H9 (cell line): Measurements from ENCODE around the gene LRRC17. TPM values are rescaled to one million over a fixed set of nuclear protein-coding genes. Genes with fewer than 3 reads are reported as not detected.

Source experiments
- DNase-seq: peaks from one replicate; pipeline ENCODE4 v3.0.0-alpha.2; 2017
- H2AFZ ChIP-seq: one replicate; pipeline ENCODE4 v1.6.1; 2013; ENCODE audit warnings: mild to moderate bottlenecking, low read length, control low read depth, moderate library complexity
- H2AK5ac ChIP-seq: 2 replicates; pipeline ENCODE4 v1.6.1; 2013; ENCODE audit warnings: low read length, control low read depth, mixed read lengths; ENCODE audit not compliant: insufficient read length
- H2BK120ac ChIP-seq: one replicate; pipeline ENCODE4 v1.6.1; 2013; ENCODE audit warnings: low read depth, mild to moderate bottlenecking, low read length, control low read depth, inconsistent platforms; ENCODE audit not compliant: poor library complexity, severe bottlenecking
- H2BK12ac ChIP-seq: 2 replicates; pipeline ENCODE4 v1.6.1; 2013; ENCODE audit warnings: low read length, control low read depth, mixed read lengths, low read depth; ENCODE audit not compliant: insufficient read length
- H2BK15ac ChIP-seq: 2 replicates; pipeline ENCODE4 v1.6.1; 2013; ENCODE audit warnings: low read depth, low read length, control low read depth
- H2BK20ac ChIP-seq: one replicate; pipeline ENCODE4 v1.6.1; 2013; ENCODE audit warnings: low read depth, mild to moderate bottlenecking, low read length, control low read depth, inconsistent platforms; ENCODE audit not compliant: poor library complexity, severe bottlenecking
- H2BK5ac ChIP-seq: 2 replicates; pipeline ENCODE4 v1.6.1; 2013; ENCODE audit warnings: low read length, control low read depth, mixed read lengths; ENCODE audit not compliant: insufficient read length
- H3K14ac ChIP-seq: 2 replicates; pipeline ENCODE4 v1.6.1; 2013; ENCODE audit warnings: low read length, control low read depth; ENCODE audit not compliant: insufficient read depth
- H3K18ac ChIP-seq: 2 replicates; pipeline ENCODE4 v1.6.1; 2013; ENCODE audit warnings: low read depth, mild to moderate bottlenecking, mixed read lengths, low read length, control low read depth; ENCODE audit not compliant: insufficient read length
- H3K23ac ChIP-seq: 2 replicates; pipeline ENCODE4 v1.6.1; 2013; ENCODE audit warnings: low read length, control low read depth, mixed read lengths, low read depth; ENCODE audit not compliant: insufficient read length
- H3K23me2 ChIP-seq: 2 replicates; pipeline ENCODE4 v1.6.1; 2013; ENCODE audit warnings: low read depth, mild to moderate bottlenecking, mixed read lengths, low read length, control low read depth; ENCODE audit not compliant: insufficient read length, poor library complexity, severe bottlenecking
- H3K27ac ChIP-seq: 2 replicates; pipeline ENCODE4 v1.5.1; 2013; ENCODE audit warnings: low read length, control low read depth, mixed read lengths, low read depth; ENCODE audit not compliant: insufficient read length
- H3K27me3 ChIP-seq: 2 replicates; pipeline ENCODE4 v1.6.1; 2013; ENCODE audit warnings: low read length, control low read depth, inconsistent platforms; ENCODE audit not compliant: insufficient read depth
- H3K4ac ChIP-seq: 2 replicates; pipeline ENCODE4 v1.6.1; 2013; ENCODE audit warnings: low read depth, mild to moderate bottlenecking, control low read depth, inconsistent platforms, low read length, moderate library complexity
- H3K4me1 ChIP-seq: 2 replicates; pipeline ENCODE4 v1.6.1; 2013; ENCODE audit warnings: low read length, control low read depth, inconsistent platforms; ENCODE audit not compliant: insufficient read depth
- H3K4me2 ChIP-seq: 2 replicates; pipeline ENCODE4 v1.6.1; 2013; ENCODE audit warnings: low read length, control low read depth, mixed read lengths; ENCODE audit not compliant: insufficient read length, insufficient read depth
- H3K56ac ChIP-seq: 2 replicates; pipeline ENCODE4 v1.6.1; 2013; ENCODE audit warnings: low read depth, mild to moderate bottlenecking, mixed read lengths, low read length, control low read depth; ENCODE audit not compliant: insufficient read length
- H3K79me1 ChIP-seq: 2 replicates; pipeline ENCODE4 v1.6.1; 2013; ENCODE audit warnings: low read depth, mild to moderate bottlenecking, moderate library complexity, low read length, control low read depth, inconsistent platforms; ENCODE audit not compliant: insufficient read depth, poor library complexity, severe bottlenecking
- H3K79me2 ChIP-seq: 2 replicates; pipeline ENCODE4 v1.6.1; 2013; ENCODE audit warnings: low read length, control low read depth, inconsistent platforms; ENCODE audit not compliant: insufficient read depth
- H3K9ac ChIP-seq: 2 replicates; pipeline ENCODE4 v1.6.1; 2013; ENCODE audit warnings: low read length, control low read depth, mixed read lengths; ENCODE audit not compliant: insufficient read length; ENCODE audit errors: extremely low read depth
- H3K9me3 ChIP-seq: one replicate; pipeline ENCODE4 v1.6.1; 2013; ENCODE audit warnings: low read depth, low read length, inconsistent platforms; ENCODE audit not compliant: control insufficient read depth
- H3T11ph ChIP-seq: one replicate; pipeline ENCODE4 v1.6.1; 2013; ENCODE audit warnings: mild to moderate bottlenecking, low read length, control low read depth, inconsistent platforms
- H4K20me1 ChIP-seq: one replicate; pipeline ENCODE4 v1.6.1; 2013; ENCODE audit not compliant: control insufficient read depth, insufficient read length, insufficient read depth
- H4K5ac ChIP-seq: 2 replicates; pipeline ENCODE4 v1.6.1; 2013; ENCODE audit warnings: low read depth, mild to moderate bottlenecking, mixed read lengths, low read length, control low read depth; ENCODE audit not compliant: insufficient read length
- H4K8ac ChIP-seq: replicated peaks from 2 replicates; pipeline ENCODE4 v1.6.1; 2013; ENCODE audit warnings: low read length, control low read depth, mixed read lengths, low read depth; ENCODE audit not compliant: insufficient read length
- H4K91ac ChIP-seq: 2 replicates; pipeline ENCODE4 v1.6.1; 2013; ENCODE audit warnings: low read depth, mild to moderate bottlenecking, moderate library complexity, mixed read lengths, low read length, control low read depth; ENCODE audit not compliant: insufficient read length
- H3K27ac Mint-ChIP-seq, 3 experiments: 2 replicates in 2 of 3; 3 replicates in 1 of 3; pipeline ENCODE4 v1.8.0; 2020 to 2021; ENCODE audit warnings: mixed read lengths in 3 of 3, mild to moderate bottlenecking in 1 of 3, moderate library complexity in 1 of 3
- H3K27me3 Mint-ChIP-seq: 2 replicates; pipeline ENCODE4 v1.8.0; 2021; ENCODE audit warnings: low read depth, mild to moderate bottlenecking, moderate library complexity, mixed read lengths
- H3K36me3 Mint-ChIP-seq, 3 experiments: 2 replicates in 2 of 3; 3 replicates in 1 of 3; pipeline ENCODE4 v1.8.0; 2020 to 2021; ENCODE audit warnings: low read depth in 3 of 3, mixed read lengths in 3 of 3; ENCODE audit not compliant: insufficient read depth in 1 of 3
- H3K4me1 Mint-ChIP-seq, 2 experiments: 2 replicates each; pipeline ENCODE4 v1.8.0; 2020; ENCODE audit warnings: mixed read lengths in 2 of 2
- H3K4me3 Mint-ChIP-seq, 2 experiments: 2 replicates in 1 of 2; 3 replicates in 1 of 2; pipeline ENCODE4 v1.8.0; 2020 to 2021; ENCODE audit warnings: mild to moderate bottlenecking in 2 of 2, mixed read lengths in 2 of 2, moderate library complexity in 1 of 2
- H3K9me3 Mint-ChIP-seq, 2 experiments: 2 replicates in 1 of 2; 3 replicates in 1 of 2; pipeline ENCODE4 v1.8.0; 2020; ENCODE audit warnings: mild to moderate bottlenecking in 2 of 2, mixed read lengths in 2 of 2, moderate library complexity in 1 of 2
- CTCF ChIP-seq: fragments of 200-600 bp; sonication (generic); conservative IDR thresholded peaks from 3 replicates; pipeline ENCODE4 v1.8.0; 2021; ENCODE audit warnings: antibody characterized with exemption, mild to moderate bottlenecking
- WGBS: extraction: QIAGEN DNeasy Blood & Tissue Kit; methylation state at CpG from one replicate; pipeline ENCODE4 v1.1.7; 2013; ENCODE audit warnings: missing lambda C conversion rate, low lambda C conversion rate, mixed read lengths; ENCODE audit not compliant: insufficient read length; ENCODE audit errors: extremely low coverage; 5-methylcytosine and 5-hydroxymethylcytosine counted together
- total RNA-seq: library from RNA; stranded (reverse); gene quantifications from 2 replicates; pipeline ENCODE4 v1.2.1, GENCODE V29; 2021

The LRRC17 gene
- total RNA-seq, 1 experiment from 2014 or later: 2.0 TPM

GRCh38 chr7:102992938-102993717 lies 80.3 kb downstream of the LRRC17 start:
- Histone ChIP-seq H3K9ac (no peak overlapping the region), H4K20me1 (no peaks in the 10 kb centered on the region), H4K5ac (no peak overlapping the region), H3K9me3 (no peaks in the 10 kb centered on the region), H2AFZ (no peak overlapping the region), H4K91ac (no peak overlapping the region), H3K23me2 (no peaks in the 10 kb centered on the region), H3K4me1 (no peaks in the 10 kb centered on the region), H2BK20ac (no peak overlapping the region), H3K56ac (no peak overlapping the region), H3K14ac (no peak overlapping the region), H3K18ac (no peak overlapping the region), H2BK15ac (no peak overlapping the region), H3K79me1 (no peaks in the 10 kb centered on the region), H2BK5ac (no peak overlapping the region), H4K8ac (no peak overlapping the region), H2BK120ac (no peak overlapping the region), H2AK5ac (no peak overlapping the region), H2BK12ac (no peak overlapping the region), H3K27me3 (no peaks in the 10 kb centered on the region; the same call in 1 of the 2 replicates), H3T11ph (no peak overlapping the region), H3K27ac (no peak overlapping the region), H3K79me2 (no peaks in the 10 kb centered on the region), H3K4ac (no peak overlapping the region), H3K23ac (no peak overlapping the region), H3K4me2 (no peak overlapping the region)
- no peaks in the 10 kb centered on the region for H3K9me3 Mint-ChIP-seq
- H3K27me3 Mint-ChIP-seq: no peaks in the 10 kb centered on the region; the same call in 1 of the 2 replicates
- no peaks in the 10 kb centered on the region for H3K4me1 Mint-ChIP-seq
- no peak overlapping the region for H3K27ac Mint-ChIP-seq
- H3K4me3 Mint-ChIP-seq: no peak overlapping the region
- H3K36me3 Mint-ChIP-seq: no peaks in the 10 kb centered on the region
- no peak for DNase-seq
- WGBS: no CpG with 5 or more reads among the region's 2 CpGs
- TF ChIP-seq CTCF: no peak
